HG02870 (cell line): ENCODE data around the gene CPXM2.

ENCODE experiments used
- ATAC-seq: cut with Tn5 transposase; IDR thresholded peaks from one replicate; pipeline ENCODE4 v1.9.1; 2021; ENCODE audit warnings: mild to moderate bottlenecking, moderate library complexity; ENCODE audit not compliant: unreplicated experiment

CPXM2 gene

DNA sequence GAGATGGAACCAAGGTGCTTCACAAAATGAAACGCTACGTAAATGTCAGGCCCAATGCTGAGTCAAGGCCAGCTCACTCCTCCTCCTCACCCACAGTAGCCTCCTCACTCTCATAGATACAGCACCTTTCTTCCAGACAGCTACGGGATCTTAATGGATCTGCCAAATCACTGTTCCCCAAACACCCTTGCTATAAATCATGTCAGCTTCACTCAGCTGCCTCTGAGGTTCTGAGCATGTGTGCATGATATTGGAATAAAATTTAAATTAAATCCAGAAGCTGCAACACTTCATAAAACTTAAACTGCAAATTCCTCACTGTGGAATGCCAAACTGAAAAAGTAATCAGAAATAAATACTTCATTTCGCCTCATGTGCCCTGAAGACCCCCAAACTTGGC lies 14.7 kb upstream of the CPXM2 start:
- no peak for ATAC-seq

DNA sequence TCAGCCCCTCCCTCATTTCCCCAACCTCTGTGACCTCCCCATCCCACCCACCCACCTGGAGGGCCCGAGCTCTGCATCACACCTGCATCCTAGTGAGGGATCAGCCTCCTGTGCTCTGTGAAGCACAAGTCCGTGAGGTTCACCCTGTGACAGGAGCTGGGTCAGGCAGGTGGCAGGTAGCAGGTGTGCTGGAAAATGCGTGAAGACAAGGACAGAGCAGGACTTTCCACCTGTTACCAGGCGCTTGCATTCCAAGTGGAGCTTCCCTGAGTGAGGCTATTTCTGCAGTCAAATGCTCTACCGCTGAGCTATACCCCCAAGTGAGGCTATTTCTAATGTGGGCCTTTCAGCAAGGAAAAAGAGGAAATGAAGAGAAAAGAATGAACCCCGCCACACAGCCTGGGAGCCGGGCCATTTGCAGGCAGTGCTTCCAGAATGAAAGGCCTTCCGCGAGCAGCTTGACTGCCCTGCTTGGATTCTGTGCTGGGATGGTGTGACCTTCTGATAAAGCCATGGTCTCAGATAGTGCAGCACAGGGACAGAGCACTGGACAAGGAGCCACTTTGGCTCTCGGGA lies 13.3 kb upstream of the CPXM2 start:
- no peak for ATAC-seq

DNA sequence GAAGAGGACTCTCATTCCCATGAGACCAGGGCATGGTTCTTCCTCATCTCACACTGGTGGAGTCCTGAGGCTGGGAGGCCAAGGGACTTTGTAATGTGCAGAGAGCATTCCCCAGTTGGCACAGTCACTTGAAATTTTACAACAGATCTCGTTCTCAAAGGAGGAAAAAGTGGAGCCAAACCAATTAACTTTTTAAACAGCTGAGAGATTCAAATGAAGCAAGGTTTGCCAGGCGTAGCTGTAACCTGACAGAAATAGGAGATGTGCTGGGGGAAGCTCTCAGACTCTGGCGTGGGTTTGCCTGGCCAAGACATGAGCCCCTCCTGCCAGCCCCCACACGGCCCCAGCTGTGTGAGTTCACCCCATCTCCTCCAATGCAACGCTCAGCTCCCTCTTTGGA lies 12.0 kb upstream of the CPXM2 start:
- no peak for ATAC-seq

DNA sequence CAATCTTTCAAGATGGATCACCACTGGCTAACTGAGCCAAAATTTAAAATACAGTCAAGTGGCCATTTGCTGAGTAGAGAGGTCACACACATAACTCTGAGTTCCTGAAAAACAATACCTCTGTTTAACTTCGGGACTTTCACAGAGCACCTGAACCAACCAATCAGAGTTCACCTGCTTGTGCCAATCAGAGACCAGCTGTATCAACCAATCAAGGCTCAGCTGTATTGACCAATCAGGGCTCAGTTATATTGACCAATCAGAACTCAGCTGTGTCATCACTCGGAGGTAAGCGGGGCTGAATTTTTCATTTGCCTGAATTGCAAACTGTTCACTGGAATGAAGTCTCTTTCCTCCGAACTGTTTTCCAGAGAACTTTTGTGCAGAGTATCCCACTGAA lies 10.0 kb upstream of the CPXM2 start:
- ATAC-seq, result no peak

DNA sequence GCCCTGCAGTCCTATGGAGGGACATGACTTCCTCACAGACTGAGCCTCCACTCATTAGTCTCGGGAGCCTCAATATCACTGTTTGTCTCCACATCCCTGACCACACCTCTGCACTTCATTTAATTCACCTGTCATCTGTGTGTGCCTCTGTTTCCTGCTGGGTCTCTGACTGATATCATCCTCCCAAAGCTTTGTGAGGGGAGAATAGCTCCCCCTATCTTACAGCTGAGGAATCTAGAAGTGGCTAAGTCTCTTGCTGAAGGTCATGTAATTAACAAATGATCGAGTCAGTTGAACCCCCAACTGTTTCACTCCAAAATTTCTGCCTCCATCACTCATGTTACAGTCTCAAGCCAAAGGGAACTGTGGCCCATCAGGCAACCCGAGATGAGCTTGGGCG lies 5.5 kb upstream of the CPXM2 start:
- ATAC-seq, result no peak

DNA sequence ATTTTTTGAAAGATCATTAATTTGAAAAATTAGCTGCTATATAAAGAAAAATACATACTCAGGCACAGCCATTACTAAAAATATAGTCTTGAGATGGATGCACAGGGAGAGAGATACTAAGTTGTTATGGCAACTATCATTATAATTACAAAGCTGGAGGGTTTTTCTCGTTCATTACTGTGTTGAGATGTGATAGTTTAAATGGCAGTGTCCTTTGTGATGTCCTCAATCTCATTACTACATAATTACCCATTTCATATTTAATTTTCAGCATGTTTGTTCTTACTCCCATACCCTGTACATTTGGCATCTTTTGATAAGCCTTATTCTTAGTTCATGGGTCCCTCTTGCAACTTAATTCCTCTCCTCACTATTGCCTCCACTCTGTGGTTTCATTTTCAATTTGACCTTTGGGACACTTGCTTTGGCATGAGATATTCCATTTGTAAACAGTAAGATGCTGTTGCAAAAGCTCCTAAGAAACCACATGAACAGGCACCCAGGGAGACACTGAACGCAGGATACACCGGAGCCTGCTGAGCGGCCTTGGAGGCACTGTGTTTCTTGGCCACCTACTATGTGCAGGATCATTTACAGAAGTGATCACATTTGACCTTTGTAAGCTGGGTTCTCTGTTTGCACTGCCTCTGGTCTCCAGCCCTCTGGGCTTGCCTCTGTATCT lies 4.8 kb upstream of the CPXM2 start:
- ATAC-seq, result no peak

DNA sequence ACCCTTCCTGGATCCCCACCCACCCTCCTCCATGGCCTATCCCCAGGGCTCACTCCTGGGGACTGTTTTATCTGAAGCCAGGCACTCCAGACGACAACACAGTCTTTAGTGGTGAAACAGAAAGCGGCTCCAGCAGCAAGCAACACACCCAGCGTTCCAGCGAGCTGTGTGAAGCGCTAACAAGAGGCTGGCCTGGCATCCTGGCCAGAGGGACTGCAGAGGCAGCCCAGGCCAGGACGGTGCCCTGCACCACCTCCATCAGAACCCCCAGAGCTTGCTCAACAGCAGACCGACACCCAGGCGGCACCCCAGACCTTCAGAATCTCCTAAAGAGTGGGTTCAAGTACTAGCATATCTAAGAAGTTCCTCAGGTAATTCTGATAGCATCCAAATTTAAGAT lies 2.0 kb upstream of the CPXM2 start:
- ATAC-seq, result no peak

DNA sequence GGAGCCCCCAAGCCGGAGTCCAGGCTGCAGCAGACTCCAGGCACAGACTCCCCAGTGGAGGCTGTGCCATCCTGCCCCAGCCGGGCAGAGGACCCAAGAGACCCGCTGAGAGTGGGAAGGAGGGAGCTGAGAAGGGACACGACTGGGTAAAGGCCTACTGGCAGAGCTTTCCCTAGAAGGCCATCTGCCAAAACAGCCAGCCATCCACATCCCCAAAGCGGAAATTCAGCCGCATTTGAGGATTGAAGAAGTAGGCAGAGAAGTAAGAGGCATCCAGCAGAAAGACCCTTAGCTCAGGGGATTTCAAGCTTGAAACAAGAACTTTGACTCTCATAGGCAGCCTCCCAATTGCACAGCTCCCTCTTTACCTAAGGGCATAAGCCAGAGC lies 857 bp downstream of the CPXM2 start:
- no peak for ATAC-seq

DNA sequence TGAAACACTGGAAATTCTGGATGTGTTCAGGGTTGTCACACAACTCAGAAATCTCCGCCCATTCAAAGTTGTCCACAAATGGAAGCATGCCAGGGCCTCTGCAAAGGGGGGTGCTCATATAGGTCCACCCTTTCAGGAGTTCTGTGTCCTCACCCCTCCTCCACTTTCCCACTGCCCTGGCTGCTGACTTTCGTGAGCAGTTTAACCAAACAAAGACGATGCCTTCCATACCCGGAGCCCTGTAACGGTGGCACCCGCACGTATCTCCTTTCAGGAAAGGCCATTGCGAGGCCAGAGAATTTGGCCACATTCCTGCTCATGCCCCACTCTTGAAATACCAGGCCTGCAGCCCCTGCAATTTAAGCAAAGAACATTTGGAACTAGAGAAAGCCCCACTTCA lies 1.4 kb downstream of the CPXM2 start:
- ATAC-seq, result no peak

DNA sequence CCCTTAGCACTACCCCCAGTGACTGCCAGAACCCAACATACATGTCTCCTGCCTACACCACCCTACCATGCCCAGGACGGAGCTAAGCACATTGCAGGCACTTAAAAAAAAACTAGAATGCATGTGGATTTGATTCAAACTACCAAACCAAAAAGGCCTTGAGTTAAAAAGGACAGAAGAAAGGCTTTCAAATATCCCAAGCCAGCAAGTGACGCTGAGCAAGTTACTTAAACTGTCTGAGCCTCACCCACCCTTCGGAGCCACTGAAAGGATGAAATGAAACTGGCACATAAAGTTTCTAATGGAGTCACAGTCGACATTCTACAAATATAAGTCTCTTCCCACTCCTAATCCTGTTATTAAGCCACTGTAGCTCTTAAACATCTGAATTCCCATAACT lies 1.8 kb downstream of the CPXM2 start:
- no peak for ATAC-seq

DNA sequence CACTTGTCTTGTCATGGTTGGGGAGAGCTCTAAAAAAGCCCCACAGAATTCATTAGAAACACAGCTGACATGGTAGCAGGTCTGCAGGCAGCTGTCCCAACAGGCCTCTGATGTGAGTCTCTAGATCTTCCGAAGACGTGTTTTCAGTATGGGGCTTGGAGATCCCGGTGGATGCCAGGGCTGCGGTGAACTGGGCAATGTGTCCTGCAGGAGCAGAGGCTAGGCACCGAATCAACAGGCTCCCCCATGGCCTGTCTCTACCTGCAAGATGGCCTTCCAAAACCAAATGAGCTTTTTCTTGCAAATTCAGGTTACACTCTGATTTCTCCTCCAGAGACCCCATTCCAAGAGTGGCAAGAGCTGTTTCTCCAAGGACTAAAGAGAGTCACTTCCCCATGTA lies 2.9 kb downstream of the CPXM2 start:
- ATAC-seq, result no peak

DNA sequence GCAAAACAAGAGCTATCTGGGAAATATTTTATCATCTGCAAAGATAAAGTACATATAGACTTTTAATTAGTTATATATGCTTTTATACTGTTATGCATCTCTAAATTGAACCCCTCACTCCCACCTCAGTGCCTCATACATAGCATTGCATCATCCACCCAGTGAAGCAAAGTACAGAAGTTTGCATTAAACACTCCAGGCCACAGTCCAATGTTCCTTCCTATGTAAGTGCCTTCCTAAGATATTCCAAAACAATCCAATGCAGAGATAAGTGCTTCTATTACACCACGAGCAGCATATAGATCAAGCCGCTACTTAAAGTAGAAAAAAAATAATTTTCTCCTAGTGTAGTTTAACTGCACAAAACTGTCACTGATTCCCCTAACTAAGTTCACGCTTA lies 3.4 kb downstream of the CPXM2 start:
- ATAC-seq, result no peak

DNA sequence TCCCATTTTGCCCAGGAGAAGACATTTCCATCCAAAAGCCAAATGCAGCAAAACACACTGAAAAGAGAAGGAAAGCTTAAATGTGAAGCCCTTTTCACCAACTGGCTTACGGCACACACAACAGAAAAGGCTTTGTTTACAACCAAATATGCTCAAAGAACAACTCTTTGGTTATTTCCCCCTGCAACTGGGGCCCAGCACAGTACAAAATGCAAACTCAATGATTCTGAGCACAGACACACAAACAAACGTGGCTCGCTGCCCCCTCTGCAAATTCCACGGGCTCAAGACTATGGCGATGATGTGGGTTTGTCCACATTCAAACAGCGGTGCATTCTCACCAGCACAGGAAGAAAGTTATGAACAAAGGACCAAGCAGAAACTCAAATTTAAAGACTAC lies 5.3 kb downstream of the CPXM2 start:
- no peak for ATAC-seq

DNA sequence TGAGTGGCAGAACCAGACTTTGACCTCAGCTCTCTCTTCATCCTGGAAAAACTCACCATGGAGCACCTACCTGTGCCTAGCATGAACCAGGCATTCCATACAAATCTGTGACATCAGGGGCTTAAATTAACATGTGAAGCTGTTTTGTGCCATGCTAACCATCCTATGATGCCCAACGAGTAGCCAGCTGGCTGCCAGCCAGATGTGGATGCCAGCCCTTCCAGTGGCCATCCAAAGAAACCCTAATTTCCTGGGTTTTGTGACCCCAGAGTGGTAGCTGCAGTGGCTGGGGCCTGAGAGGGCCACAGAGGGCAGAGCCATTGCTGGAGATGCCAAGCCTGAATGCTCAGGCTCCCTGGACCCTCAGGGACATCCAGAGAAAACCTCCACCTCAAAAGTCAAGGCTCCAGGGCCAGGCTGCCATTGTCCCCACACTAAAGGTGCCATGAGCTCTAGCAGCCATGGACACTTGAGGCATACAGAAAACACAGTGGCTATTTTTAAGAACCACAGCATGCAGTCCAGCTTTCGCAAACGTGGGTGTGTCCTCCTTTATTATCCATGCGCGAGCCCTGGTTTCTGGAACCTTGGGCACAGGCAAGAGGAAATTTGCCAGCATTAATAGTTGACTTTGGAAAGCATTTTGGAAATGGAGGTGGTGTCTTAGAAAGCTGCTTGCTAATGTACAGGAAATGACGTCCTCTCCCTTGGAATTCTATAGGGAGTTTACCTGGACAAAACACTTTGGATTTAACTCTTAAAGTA lies 6.0 kb downstream of the CPXM2 start:
- ATAC-seq, result no peak

DNA sequence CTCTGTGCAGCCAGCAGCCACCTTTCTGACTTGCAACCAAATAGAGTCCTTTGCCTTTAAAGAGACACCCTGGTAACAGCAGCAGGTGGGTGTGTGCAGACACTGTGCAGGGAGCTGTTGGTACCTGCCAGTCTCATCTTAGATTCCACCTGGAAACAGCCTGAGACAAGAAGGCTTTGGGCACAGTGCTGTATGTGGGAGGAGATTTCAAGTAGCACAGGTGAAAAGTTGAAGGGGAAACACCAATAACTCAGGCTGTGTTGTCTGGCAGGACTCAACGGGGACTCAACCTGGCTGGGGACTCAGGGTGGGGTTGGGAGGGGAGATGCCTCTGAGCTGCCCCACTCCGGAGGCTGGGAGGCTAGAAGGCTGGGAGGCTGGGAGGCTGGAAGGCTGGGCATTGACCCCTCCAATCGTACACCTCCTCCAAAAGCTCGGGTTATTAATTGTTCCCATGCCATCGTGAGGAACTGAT lies 6.7 kb downstream of the CPXM2 start:
- ATAC-seq, result no peak

DNA sequence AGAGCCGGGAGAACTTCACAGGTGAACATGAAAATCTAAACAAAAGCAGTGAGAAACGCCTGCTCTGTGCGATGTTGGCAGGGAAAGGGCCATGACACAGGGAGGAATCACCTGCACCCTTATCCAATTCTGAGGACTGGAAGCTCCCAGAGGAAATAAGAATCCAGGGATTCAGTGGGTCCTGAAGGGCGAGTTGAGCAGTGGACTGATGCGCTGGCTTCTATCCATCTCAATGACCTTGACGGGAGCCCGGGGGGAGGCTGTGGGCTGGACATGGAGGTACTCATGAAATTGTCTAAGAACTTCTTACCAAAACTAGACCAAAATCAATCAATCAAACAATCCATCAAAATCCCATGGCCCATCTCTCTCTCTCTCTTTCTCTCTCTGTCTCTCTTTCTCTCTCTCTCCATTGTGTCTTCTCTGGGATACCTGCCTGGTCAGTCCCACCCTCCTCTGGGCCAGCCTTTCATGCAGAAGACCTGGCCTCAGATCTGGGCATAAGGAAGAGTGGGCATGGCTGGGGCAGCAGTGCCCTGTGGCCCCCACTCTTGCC lies 7.2 kb downstream of the CPXM2 start:
- ATAC-seq, result no peak

DNA sequence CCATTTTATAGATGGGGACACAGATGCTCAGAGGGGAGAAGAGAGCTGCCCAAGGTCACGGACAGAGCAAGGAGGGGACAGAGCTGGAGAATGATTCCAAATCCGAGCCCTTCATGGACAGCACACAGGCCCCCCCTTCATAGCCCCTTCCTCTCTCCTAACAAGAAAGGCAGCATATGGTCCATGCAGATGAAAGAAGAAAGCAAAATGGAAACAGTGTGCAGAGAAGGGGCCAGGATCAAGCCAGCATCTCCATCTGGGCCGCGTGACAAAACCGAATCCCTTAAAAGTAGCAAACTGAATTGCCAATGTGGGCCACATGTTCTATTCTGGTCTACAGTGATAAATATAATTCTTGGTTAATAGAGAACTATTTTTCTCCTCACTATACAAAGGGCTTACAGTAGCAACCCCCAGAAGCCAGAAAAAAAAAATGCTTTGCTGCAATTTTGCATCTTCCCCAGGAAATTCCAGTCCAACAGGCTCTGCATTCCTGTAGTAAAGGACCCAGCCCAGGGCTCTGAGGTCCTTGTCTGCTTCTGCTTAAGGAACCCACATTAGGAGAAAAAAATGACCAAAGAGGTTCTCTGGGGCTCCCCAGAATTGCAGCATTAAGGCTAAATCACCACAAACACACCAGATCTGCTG lies 7.8 kb downstream of the CPXM2 start:
- no peak for ATAC-seq

DNA sequence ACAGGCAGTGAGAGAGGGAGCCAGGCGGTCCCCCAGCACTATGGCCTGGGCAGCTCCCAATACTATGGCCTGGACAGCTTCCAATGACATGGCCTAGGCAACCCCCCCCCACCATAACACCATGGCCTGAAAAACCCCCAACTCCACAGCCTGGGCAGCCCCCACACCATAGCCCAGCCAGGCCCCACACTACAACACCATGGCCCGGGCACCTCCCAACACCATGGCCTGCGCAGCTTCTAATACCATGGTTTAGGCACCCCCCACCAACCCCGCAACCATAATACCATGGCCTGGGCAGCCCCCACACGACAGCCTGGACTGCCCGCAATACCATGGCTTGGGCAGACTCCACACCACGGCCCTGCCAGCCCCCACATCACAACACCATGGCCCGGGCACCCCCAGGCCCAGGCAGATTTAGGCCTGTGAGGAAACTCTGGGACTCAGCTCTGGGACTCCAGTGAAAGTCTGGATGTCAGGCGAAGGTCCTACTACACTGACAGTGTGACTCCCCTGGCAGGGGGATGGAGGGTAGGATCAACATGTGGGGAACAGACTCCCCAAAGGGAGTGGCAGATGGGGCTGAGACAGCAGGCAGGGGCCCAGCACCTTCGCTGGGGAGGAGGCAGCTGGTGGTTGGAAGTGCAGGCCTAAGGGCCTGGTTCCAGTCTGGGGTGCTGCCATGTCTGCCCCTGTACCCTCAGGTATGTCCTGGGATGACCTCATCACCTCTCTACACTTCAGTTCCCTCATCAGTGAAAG lies 8.7 kb downstream of the CPXM2 start:
- no peak for ATAC-seq

DNA sequence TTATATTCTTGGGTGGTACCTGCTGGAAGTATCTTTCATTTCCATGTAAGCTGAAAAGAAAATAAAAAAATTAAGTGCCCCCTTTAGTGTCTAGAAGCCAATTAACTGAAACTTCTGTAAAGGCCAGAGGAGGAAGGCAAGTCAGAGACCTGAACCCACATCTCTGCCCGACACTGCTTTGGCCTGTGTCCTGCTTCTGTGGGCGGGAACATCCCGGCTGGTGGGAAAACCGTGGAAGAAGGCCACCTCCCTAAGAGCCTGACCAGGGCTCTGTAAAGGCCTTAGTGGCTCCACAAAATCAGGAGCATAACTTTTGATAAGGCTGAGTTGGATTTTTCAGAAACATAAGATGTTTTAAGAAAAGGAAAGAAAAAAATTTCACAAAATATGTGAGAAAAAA lies 9.4 kb downstream of the CPXM2 start:
- ATAC-seq, result no peak

DNA sequence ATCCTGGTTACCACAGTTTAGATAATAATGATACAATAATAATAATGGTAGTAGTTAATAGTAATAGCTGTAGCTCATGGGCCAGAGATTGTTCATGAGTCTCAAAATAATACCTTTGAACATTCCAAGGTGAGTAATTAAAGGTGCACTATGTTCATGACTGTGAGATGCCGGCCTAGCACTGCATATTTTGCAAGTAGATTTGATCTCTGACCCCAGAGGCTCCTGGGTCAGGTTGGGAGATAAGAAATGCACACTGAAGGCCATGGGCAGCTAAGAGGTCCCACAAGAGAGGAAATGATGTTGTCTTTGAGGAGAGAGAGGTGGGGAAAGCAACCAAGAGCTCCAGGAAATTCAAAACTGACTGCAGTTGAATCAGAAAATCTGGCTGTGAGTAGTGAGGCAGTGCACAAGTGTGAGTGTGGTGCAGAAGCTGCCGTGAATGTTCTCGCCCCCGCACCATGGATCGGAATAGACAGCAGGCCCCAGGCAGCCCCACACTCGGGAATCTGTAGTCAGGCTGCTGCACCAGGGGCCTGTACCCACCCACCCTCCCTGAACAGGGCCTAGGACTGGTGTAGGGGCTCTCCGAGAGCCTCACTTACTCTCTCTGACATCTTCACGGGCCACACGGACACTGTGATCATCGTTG lies 11.9 kb downstream of the CPXM2 start:
- ATAC-seq, result no peak
